RWPE2 (cell line): ENCODE data around the gene BRAF.

ENCODE experiments used
- ATAC-seq: fragments of 200-7000 bp; cut with Tn5 transposase; 3 replicates; pipeline ENCODE4 v1.9.1; 2021; ENCODE audit warnings: low read depth
- DNase-seq: peaks from one replicate; pipeline ENCODE4 v3.0.0-alpha.2; 2020; ENCODE audit warnings: low spot score
- H3K27ac ChIP-seq: fragments of 450-650 bp; 2 replicates; pipeline ENCODE4 v1.5.1; 2017; ENCODE audit warnings: mild to moderate bottlenecking; ENCODE audit not compliant: poor library complexity, severe bottlenecking
- H3K27me3 ChIP-seq: fragments of 250-450 bp; sonication (Bioruptor Pico); 2 replicates; pipeline ENCODE4 v1.5.1; 2021; ENCODE audit warnings: mild to moderate bottlenecking, moderate library complexity; ENCODE audit not compliant: insufficient read depth, poor library complexity, severe bottlenecking
- H3K36me3 ChIP-seq: fragments of 250-450 bp; sonication (Bioruptor Pico); 2 replicates; pipeline ENCODE4 v1.5.1; 2020; ENCODE audit warnings: low read depth, mild to moderate bottlenecking, moderate library complexity
- H3K4me1 ChIP-seq: fragments of 250-450 bp; sonication (Bioruptor Pico); 2 replicates; pipeline ENCODE4 v1.5.1; 2021; ENCODE audit warnings: mild to moderate bottlenecking, moderate library complexity; ENCODE audit not compliant: insufficient read depth, poor library complexity, severe bottlenecking
- H3K4me3 ChIP-seq: fragments of 250-450 bp; sonication (Bioruptor Pico); 2 replicates; pipeline ENCODE4 v1.5.1; 2021; ENCODE audit warnings: mild to moderate bottlenecking, moderate library complexity; ENCODE audit not compliant: severe bottlenecking
- H3K9me3 ChIP-seq: fragments of 250-450 bp; sonication (Bioruptor Pico); 2 replicates; pipeline ENCODE4 v1.5.1; 2021; ENCODE audit warnings: mild to moderate bottlenecking, moderate library complexity; ENCODE audit not compliant: severe bottlenecking
- TF ChIP-seq, protein P1 (sequence below): fragments of 450-650 bp; IDR thresholded peaks from one replicate; pipeline ENCODE4 v1.5.1; 2017; ENCODE audit warnings: mild to moderate bottlenecking, moderate library complexity; ENCODE audit not compliant: poor library complexity, severe bottlenecking

Gene BRAF

GRCh38 chr7:140924821-140925421 is at the start of gene BRAF:
TSS of gene BRAF (minus strand) at chr7:140924929. CDS start at chr7:140924703, 226 bp downstream.
- TF ChIP-seq, protein P1, sequence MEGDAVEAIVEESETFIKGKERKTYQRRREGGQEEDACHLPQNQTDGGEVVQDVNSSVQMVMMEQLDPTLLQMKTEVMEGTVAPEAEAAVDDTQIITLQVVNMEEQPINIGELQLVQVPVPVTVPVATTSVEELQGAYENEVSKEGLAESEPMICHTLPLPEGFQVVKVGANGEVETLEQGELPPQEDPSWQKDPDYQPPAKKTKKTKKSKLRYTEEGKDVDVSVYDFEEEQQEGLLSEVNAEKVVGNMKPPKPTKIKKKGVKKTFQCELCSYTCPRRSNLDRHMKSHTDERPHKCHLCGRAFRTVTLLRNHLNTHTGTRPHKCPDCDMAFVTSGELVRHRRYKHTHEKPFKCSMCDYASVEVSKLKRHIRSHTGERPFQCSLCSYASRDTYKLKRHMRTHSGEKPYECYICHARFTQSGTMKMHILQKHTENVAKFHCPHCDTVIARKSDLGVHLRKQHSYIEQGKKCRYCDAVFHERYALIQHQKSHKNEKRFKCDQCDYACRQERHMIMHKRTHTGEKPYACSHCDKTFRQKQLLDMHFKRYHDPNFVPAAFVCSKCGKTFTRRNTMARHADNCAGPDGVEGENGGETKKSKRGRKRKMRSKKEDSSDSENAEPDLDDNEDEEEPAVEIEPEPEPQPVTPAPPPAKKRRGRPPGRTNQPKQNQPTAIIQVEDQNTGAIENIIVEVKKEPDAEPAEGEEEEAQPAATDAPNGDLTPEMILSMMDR = no peak
- peaks cover 7% of the 10 kb centered on the region for H3K4me1 ChIP-seq
- H3K4me3 ChIP-seq = peak within 1 kb of the TSS; percentile 99
- H3K27ac ChIP-seq = peak within 1 kb of the TSS; percentile 62
- H3K9me3 ChIP-seq = no peaks in the 10 kb centered on the region
- no peaks in the 10 kb centered on the region for H3K36me3 ChIP-seq
- H3K27me3 ChIP-seq = no peaks in the 10 kb centered on the region
- ATAC-seq = peak; percentile 20
- peak; percentile 69 for DNase-seq

DNA sequence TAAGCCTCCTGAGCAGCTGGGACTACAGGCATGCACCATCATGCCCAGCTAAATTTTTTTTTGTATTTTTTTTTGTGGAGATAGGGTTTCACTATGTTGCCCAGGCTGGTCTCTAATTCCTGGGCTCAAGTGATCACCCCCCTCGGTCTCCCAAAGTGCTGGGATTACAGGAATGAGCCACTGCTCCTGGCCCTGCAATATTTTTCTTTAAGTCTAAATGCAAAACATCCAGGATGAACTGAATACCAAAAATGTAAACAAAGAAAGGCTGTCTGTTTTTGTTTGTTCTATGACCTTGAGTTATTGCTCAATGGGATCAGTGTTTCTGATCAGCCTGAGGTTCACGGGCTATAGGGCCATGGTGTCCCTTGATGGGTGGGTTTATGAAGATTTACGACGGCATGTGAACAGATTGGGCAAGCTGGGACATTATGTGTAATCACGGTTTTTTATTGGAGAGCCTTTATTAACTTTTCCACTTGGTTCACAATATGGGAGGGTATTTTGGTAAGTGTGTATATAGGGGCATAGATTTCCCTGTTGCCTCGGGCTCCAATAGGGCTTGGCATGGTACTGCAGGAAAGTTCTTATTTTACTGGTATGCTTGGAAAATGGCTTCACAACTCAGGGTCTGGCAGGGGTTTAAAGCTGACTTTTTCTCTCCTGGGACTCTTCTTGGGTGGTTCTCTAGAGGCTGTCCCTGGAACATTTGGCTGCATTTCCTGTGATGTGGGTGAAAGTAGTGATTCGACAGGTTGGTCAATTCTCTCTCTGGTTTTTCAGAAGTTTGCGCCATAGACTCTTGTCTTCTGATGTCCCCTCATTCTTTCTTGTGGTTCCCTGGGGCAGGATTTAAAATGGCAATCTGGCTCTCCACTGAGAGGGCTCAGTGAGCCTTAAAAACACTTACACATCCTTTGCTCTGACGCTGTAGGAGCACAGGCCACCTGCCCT is 48.4 kb upstream of the BRAF start:
- Histone ChIP-seq H3K4me1 (no peaks in the 10 kb centered on the region), H3K4me3 (no peak overlapping the region), H3K9me3 (no peaks in the 10 kb centered on the region), H3K36me3 (no peaks in the 10 kb centered on the region), H3K27me3 (no peaks in the 10 kb centered on the region), H3K27ac (no peak overlapping the region)
- DNase-seq (no peak), ATAC-seq (no peak)
- TF ChIP-seq, protein P1 = no peak

DNA sequence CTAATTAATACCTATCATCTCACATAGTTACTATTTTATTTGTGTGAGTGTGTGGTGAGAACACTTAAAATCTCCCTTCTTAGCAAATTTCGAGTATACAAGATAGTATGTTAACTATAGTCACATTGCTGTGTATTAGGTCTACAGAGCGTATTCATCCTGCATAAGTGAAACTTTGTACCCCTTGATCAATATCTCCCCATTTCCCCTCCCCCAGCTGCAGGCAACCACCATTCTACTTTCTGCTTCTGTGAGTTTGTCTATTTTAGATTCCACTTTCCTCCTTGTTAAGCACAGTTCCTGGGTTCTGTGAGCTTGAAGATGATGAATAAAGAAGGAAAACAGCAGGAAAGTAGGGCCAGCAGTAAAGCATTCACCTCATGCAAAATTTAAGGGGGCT is 47.6 kb upstream of the BRAF start:
- Histone ChIP-seq H3K27ac (no peak overlapping the region), H3K9me3 (no peaks in the 10 kb centered on the region), H3K36me3 (no peaks in the 10 kb centered on the region), H3K27me3 (no peaks in the 10 kb centered on the region), H3K4me1 (no peaks in the 10 kb centered on the region), H3K4me3 (no peak overlapping the region)
- no peak for ATAC-seq
- DNase-seq = no peak
- TF ChIP-seq, protein P1 = no peak

GRCh38 chr7:140967438-140967837 is 42.7 kb upstream of the BRAF start:
- no peak for ATAC-seq

More at GRCh38 chr7:140967438-140967837, 42.7 kb upstream of the BRAF start:
- no peaks in the 10 kb centered on the region for H3K9me3 ChIP-seq
- no peaks in the 10 kb centered on the region for H3K27me3 ChIP-seq
- no peak for DNase-seq
- H3K27ac ChIP-seq = no peak overlapping the region
- no peak overlapping the region for H3K4me3 ChIP-seq
- H3K36me3 ChIP-seq = no peaks in the 10 kb centered on the region
- H3K4me1 ChIP-seq = no peaks in the 10 kb centered on the region
- TF ChIP-seq, protein P1 = no peak
